Muscle layer of colon (tissue), 2 donors: ENCODE measurements around the gene FBXO10.

Source experiments
- H3K27ac ChIP-seq: one replicate; pipeline ENCODE4 v1.7.0; 2013; ENCODE audit warnings: low read depth, mild to moderate bottlenecking, low read length, moderate library complexity
- H3K27me3 ChIP-seq, 2 donors: one replicate each; pipeline ENCODE4 v1.7.0; 2013; ENCODE audit warnings: low read length in 2 of 2, mild to moderate bottlenecking in 2 of 2; ENCODE audit not compliant: insufficient read depth in 2 of 2, control insufficient read depth in 1 of 2
- H3K36me3 ChIP-seq: one replicate; pipeline ENCODE4 v1.7.0; 2013; ENCODE audit warnings: mild to moderate bottlenecking, low read length; ENCODE audit not compliant: insufficient read depth
- H3K4me1 ChIP-seq: one replicate; pipeline ENCODE4 v1.7.0; 2013; ENCODE audit warnings: mild to moderate bottlenecking, low read length; ENCODE audit not compliant: insufficient read depth
- H3K4me3 ChIP-seq, 2 donors: one replicate each; pipeline ENCODE4 v1.7.0; 2013; ENCODE audit warnings: low read length in 2 of 2, low read depth in 1 of 2, mild to moderate bottlenecking in 1 of 2, moderate library complexity in 1 of 2
- H3K9ac ChIP-seq: one replicate; pipeline ENCODE4 v1.7.0; 2013; ENCODE audit warnings: low read length
- H3K9me3 ChIP-seq: one replicate; pipeline ENCODE4 v1.7.0; 2013; ENCODE audit warnings: mild to moderate bottlenecking, low read length
- donor health status: abdominal sarcoma.
- donor health status: Adenocarcinoma of cecum.

The FBXO10 gene

GRCh38 chr9:37564916-37565315, 11.3 kb downstream of the FBXO10 start:
- Histone ChIP-seq H3K27me3 (no peaks in the 10 kb centered on the region), H3K9me3 (no peaks in the 10 kb centered on the region), H3K36me3 (no peaks in the 10 kb centered on the region), H3K27ac (no peak overlapping the region), H3K4me1 (no peaks in the 10 kb centered on the region), H3K9ac (no peak overlapping the region), H3K4me3 (no peak overlapping the region)

GRCh38 chr9:37563806-37564513, 12.2 kb downstream of the FBXO10 start:
- H3K4me3 ChIP-seq, result no peak overlapping the region
- no peaks in the 10 kb centered on the region for H3K4me1 ChIP-seq
- no peaks in the 10 kb centered on the region for H3K36me3 ChIP-seq
- no peak overlapping the region for H3K27ac ChIP-seq
- no peak overlapping the region for H3K9ac ChIP-seq
- no peaks in the 10 kb centered on the region for H3K9me3 ChIP-seq
- no peaks in the 10 kb centered on the region for H3K27me3 ChIP-seq

- no peak overlapping the region for H3K27ac ChIP-seq
- H3K4me1 ChIP-seq, result no peaks in the 10 kb centered on the region
- no peak overlapping the region for H3K4me3 ChIP-seq
- no peaks in the 10 kb centered on the region for H3K9me3 ChIP-seq
- no peaks in the 10 kb centered on the region for H3K27me3 ChIP-seq
- no peak overlapping the region for H3K9ac ChIP-seq
- no peaks in the 10 kb centered on the region for H3K36me3 ChIP-seq
Observed at GRCh38 chr9:37562826-37563225, 13.4 kb downstream of the FBXO10 start.

- Histone ChIP-seq H3K4me1 (no peaks in the 10 kb centered on the region), H3K9me3 (no peaks in the 10 kb centered on the region), H3K4me3 (no peak overlapping the region), H3K9ac (no peak overlapping the region), H3K27ac (no peak overlapping the region), H3K27me3 (no peaks in the 10 kb centered on the region), H3K36me3 (no peaks in the 10 kb centered on the region)
Observed at GRCh38 chr9:37561682-37562081, 14.5 kb downstream of the FBXO10 start.

- no peaks in the 10 kb centered on the region for H3K36me3 ChIP-seq
- no peaks in the 10 kb centered on the region for H3K4me1 ChIP-seq
- H3K27me3 ChIP-seq, result no peaks in the 10 kb centered on the region
- no peak overlapping the region for H3K4me3 ChIP-seq
- no peak overlapping the region for H3K27ac ChIP-seq
- H3K9me3 ChIP-seq, result no peaks in the 10 kb centered on the region
- H3K9ac ChIP-seq, result no peak overlapping the region
Observed at GRCh38 chr9:37559855-37560592, 16.2 kb downstream of the FBXO10 start.

- no peak overlapping the region for H3K4me3 ChIP-seq
- no peak overlapping the region for H3K9ac ChIP-seq
- no peaks in the 10 kb centered on the region for H3K27me3 ChIP-seq
- no peaks in the 10 kb centered on the region for H3K36me3 ChIP-seq
- H3K4me1 ChIP-seq, result no peaks in the 10 kb centered on the region
- H3K9me3 ChIP-seq, result no peaks in the 10 kb centered on the region
- no peak overlapping the region for H3K27ac ChIP-seq
Observed at GRCh38 chr9:37559125-37559524, 17.1 kb downstream of the FBXO10 start.

GRCh38 chr9:37555786-37556185, 20.4 kb downstream of the FBXO10 start:
- H3K4me1 ChIP-seq, result peaks cover 7% of the 10 kb centered on the region
- no peak overlapping the region for H3K9ac ChIP-seq
- no peaks in the 10 kb centered on the region for H3K9me3 ChIP-seq
- no peaks in the 10 kb centered on the region for H3K27me3 ChIP-seq
- H3K4me3 ChIP-seq, result no peak overlapping the region
- H3K27ac ChIP-seq, result no peak overlapping the region
- no peaks in the 10 kb centered on the region for H3K36me3 ChIP-seq

GRCh38 chr9:37554318-37554717, 21.9 kb downstream of the FBXO10 start:
- H3K9me3 ChIP-seq, result no peaks in the 10 kb centered on the region
- H3K9ac ChIP-seq, result no peak overlapping the region
- no peak overlapping the region for H3K4me3 ChIP-seq
- H3K27me3 ChIP-seq, result no peaks in the 10 kb centered on the region
- H3K27ac ChIP-seq, result no peak overlapping the region
- H3K36me3 ChIP-seq, result no peaks in the 10 kb centered on the region
- H3K4me1 ChIP-seq, result peaks cover 9% of the 10 kb centered on the region

GRCh38 chr9:37551888-37552287, 24.3 kb downstream of the FBXO10 start:
- H3K27me3 ChIP-seq, result no peaks in the 10 kb centered on the region

GRCh38 chr9:37551468-37551867, 24.7 kb downstream of the FBXO10 start:
- peaks cover 9% of the 10 kb centered on the region for H3K4me1 ChIP-seq
- H3K4me3 ChIP-seq, result no peak overlapping the region
- H3K9ac ChIP-seq, result no peak overlapping the region
- H3K36me3 ChIP-seq, result no peaks in the 10 kb centered on the region
- H3K27ac ChIP-seq, result no peak overlapping the region
- H3K9me3 ChIP-seq, result no peaks in the 10 kb centered on the region
- H3K27me3 ChIP-seq, result no peaks in the 10 kb centered on the region

More at GRCh38 chr9:37551888-37552287, 24.3 kb downstream of the FBXO10 start:
- no peaks in the 10 kb centered on the region for H3K36me3 ChIP-seq
- no peak overlapping the region for H3K27ac ChIP-seq
- peaks cover 9% of the 10 kb centered on the region for H3K4me1 ChIP-seq
- H3K9ac ChIP-seq, result no peak overlapping the region
- no peaks in the 10 kb centered on the region for H3K9me3 ChIP-seq
- no peak overlapping the region for H3K4me3 ChIP-seq

GRCh38 chr9:37550781-37551180, 25.4 kb downstream of the FBXO10 start:
- no peaks in the 10 kb centered on the region for H3K27me3 ChIP-seq
- no peak overlapping the region for H3K9ac ChIP-seq
- no peak overlapping the region for H3K27ac ChIP-seq
- H3K4me3 ChIP-seq, result no peak overlapping the region
- H3K36me3 ChIP-seq, result no peaks in the 10 kb centered on the region
- no peaks in the 10 kb centered on the region for H3K9me3 ChIP-seq
- peaks cover 9% of the 10 kb centered on the region for H3K4me1 ChIP-seq

- H3K36me3 ChIP-seq, result no peaks in the 10 kb centered on the region
- H3K4me3 ChIP-seq, result no peak overlapping the region
- H3K4me1 ChIP-seq, result peaks cover 9% of the 10 kb centered on the region
- no peaks in the 10 kb centered on the region for H3K27me3 ChIP-seq
- H3K9ac ChIP-seq, result no peak overlapping the region
- no peaks in the 10 kb centered on the region for H3K9me3 ChIP-seq
- no peak overlapping the region for H3K27ac ChIP-seq
Observed at GRCh38 chr9:37549527-37549926, 26.7 kb downstream of the FBXO10 start.
